Mesodermal cell (in vitro differentiated cells): Measurements from ENCODE around the gene TRMT2B.
A peak's percentile ranks its signal among the peaks of the same experiment; 100 is the strongest.
"Not testable (repeated sequence)": the region's sequence is repeated elsewhere in the genome, so short reads cannot be mapped to it uniquely, and the experiment has no call there.

Experiments
- H3K27ac ChIP-seq: 2 replicates; pipeline ENCODE4 v1.7.0; 2013; ENCODE audit warnings: mild to moderate bottlenecking, low read depth, low read length, moderate library complexity; ENCODE audit not compliant: severe bottlenecking
- H3K36me3 ChIP-seq: 2 replicates; pipeline ENCODE4 v1.7.1; 2013; ENCODE audit warnings: mild to moderate bottlenecking, low read length, moderate library complexity; ENCODE audit not compliant: control insufficient read depth, insufficient read depth
- H3K4me1 ChIP-seq: one replicate; pipeline ENCODE4 v1.7.1; 2013; ENCODE audit warnings: mild to moderate bottlenecking, low read length; ENCODE audit not compliant: insufficient read depth, control insufficient read depth, poor library complexity, severe bottlenecking
- H3K4me3 ChIP-seq: 2 replicates; pipeline ENCODE4 v1.7.0; 2013; ENCODE audit warnings: low read length, control low read depth, mild to moderate bottlenecking; ENCODE audit not compliant: insufficient read depth, poor library complexity, severe bottlenecking; ENCODE audit errors: extremely low read depth
- H3K9me3 ChIP-seq: 2 replicates; pipeline ENCODE4 v1.7.1; 2013; ENCODE audit warnings: mild to moderate bottlenecking, low read length, moderate library complexity; ENCODE audit not compliant: control insufficient read depth
- WGBS, 2 experiments: methylation state at CpG; one replicate each; pipeline ENCODE4 v1.1.5; 2013; ENCODE audit warnings: missing lambda C conversion rate in 2 of 2; ENCODE audit not compliant: insufficient coverage in 2 of 2; 5-methylcytosine and 5-hydroxymethylcytosine counted together

Gene TRMT2B

GRCh38 chrX:101062176-101062575, 10.3 kb upstream of the TRMT2B start:
- Histone ChIP-seq H3K36me3 (no peaks in the 10 kb centered on the region), H3K27ac (no peak overlapping the region), H3K4me1 (peaks cover under 1% of the 10 kb centered on the region), H3K4me3 (no peak overlapping the region), H3K9me3 (no peaks in the 10 kb centered on the region)

GRCh38 chrX:101057093-101057714, 5.3 kb upstream of the TRMT2B start:
- H3K4me3 ChIP-seq, result no peak overlapping the region
- WGBS, 2 experiments, result no CpG with 5 or more reads among the region's 3 CpGs
- no peaks in the 10 kb centered on the region for H3K36me3 ChIP-seq
- peaks cover 3% of the 10 kb centered on the region for H3K4me1 ChIP-seq
- no peaks in the 10 kb centered on the region for H3K9me3 ChIP-seq
- peak overlapping the region; percentile 29 for H3K27ac ChIP-seq

DNA sequence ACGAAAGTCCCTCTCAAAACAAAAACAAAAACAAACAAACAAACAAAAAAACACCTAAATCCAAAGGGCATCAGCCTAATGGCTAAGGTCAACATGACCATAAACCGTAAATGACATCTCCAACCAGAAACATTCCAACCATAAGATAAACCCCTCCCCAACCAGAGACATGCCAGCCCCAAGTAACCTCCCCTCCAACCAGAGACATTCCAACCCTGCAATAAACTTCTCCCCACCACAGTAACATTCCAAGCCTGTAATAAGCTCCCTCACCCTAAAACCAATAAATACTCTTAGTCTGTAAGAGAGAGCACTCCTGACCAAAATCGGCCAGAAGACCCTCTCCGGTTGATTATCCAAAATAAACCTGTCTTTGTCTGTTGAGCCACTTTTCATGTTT, 4.6 kb upstream of the TRMT2B start:
- H3K4me3 ChIP-seq, H3K36me3 ChIP-seq, H3K9me3 ChIP-seq, H3K4me1 ChIP-seq: not testable (repeated sequence)
- peak overlapping the region; percentile 29 for H3K27ac ChIP-seq
- no CpG with 5 or more reads among the region's 4 CpGs for WGBS, 2 experiments

- Histone ChIP-seq H3K4me3 (peak overlapping the region; percentile 48), H3K27ac (no peak overlapping the region), H3K36me3 (no peaks in the 10 kb centered on the region), H3K9me3 (no peaks in the 10 kb centered on the region), H3K4me1 (no peaks in the 10 kb centered on the region)
- WGBS, 2 experiments, result 53% methylated on average over 3 of the region's 5 CpGs; no CpG with 5 or more reads in 1 of the 2 experiments
Observed at GRCh38 chrX:101051153-101051548, 760 bp downstream of the TRMT2B start.

DNA sequence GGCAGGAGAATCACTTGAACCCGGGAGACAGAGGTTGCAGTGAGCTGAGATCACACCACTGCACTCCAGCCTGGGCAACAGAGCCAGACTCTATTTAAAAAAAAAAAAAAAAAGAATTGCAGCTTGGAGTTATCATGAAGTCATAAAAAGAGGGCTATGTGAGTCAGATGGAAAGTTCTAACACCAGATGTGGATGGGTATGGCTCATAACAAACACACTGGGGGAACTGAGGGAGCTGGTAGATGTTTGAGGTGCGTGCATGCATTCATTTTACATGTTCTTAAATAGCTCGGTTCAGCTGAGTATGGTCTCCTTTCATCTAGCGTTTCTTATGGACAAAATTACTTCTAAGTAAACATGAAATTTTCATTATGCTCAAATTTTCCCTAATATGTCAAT, 11.7 kb downstream of the TRMT2B start:
- Histone ChIP-seq H3K27ac (no peak overlapping the region), H3K36me3 (peaks cover 14% of the 10 kb centered on the region), H3K4me3 (no peak overlapping the region), H3K9me3 (no peaks in the 10 kb centered on the region), H3K4me1 (no peaks in the 10 kb centered on the region)
- 88% methylated on average over 3 of the region's 4 CpGs; no CpG with 5 or more reads in 1 of the 2 experiments for WGBS, 2 experiments

- H3K36me3 ChIP-seq, result peaks cover 17% of the 10 kb centered on the region
- no peak overlapping the region for H3K27ac ChIP-seq
- H3K4me3 ChIP-seq, result no peak overlapping the region
- no peaks in the 10 kb centered on the region for H3K4me1 ChIP-seq
- no peaks in the 10 kb centered on the region for H3K9me3 ChIP-seq
Observed at GRCh38 chrX:101037231-101037630, 14.7 kb downstream of the TRMT2B start.

- Histone ChIP-seq H3K4me1 (no peaks in the 10 kb centered on the region), H3K36me3 (peaks cover 10% of the 10 kb centered on the region), H3K4me3 (no peak overlapping the region), H3K9me3 (no peaks in the 10 kb centered on the region), H3K27ac (no peak overlapping the region)
- 100% methylated on average over 1 of the region's 1 CpG; no CpG with 5 or more reads in 1 of the 2 experiments for WGBS, 2 experiments
Observed at GRCh38 chrX:101029665-101030064, 22.2 kb downstream of the TRMT2B start.

DNA sequence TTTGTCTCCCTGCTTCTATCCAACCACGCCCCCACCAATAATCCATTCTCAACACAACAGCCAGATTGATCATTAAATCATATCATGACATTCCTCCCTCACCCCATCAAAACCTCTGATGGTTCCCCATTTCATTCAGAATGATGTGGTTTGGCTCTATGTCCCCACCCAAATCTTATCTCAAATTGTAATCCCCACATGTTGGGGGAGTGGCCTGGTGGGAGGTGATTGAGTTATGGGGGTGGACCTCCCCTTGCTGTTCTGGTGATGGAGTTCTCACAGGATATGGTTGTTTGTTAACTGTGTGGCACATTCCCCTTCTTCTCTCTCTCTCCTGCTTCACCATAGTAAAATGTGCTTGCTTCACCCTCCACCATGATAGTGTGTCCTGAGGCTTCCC, 23.3 kb downstream of the TRMT2B start:
- WGBS, 2 experiments, result 100% methylated on average over 1 of the region's 1 CpG; no CpG with 5 or more reads in 1 of the 2 experiments
- Histone ChIP-seq H3K4me3 (no peak overlapping the region), H3K4me1 (no peaks in the 10 kb centered on the region), H3K27ac (no peak overlapping the region), H3K9me3 (no peaks in the 10 kb centered on the region), H3K36me3 (peaks cover 7% of the 10 kb centered on the region)

- H3K4me3 ChIP-seq, result no peak overlapping the region
- peaks cover 7% of the 10 kb centered on the region for H3K36me3 ChIP-seq
- no peaks in the 10 kb centered on the region for H3K9me3 ChIP-seq
- H3K27ac ChIP-seq, result no peak overlapping the region
- no peaks in the 10 kb centered on the region for H3K4me1 ChIP-seq
Observed at GRCh38 chrX:101025126-101025525, 26.8 kb downstream of the TRMT2B start.

- H3K4me1 ChIP-seq, result no peaks in the 10 kb centered on the region
- no peak overlapping the region for H3K27ac ChIP-seq
- no peak overlapping the region for H3K4me3 ChIP-seq
- peaks cover 11% of the 10 kb centered on the region for H3K36me3 ChIP-seq
- 80% methylated on average over 1 of the region's 3 CpGs; no CpG with 5 or more reads in 1 of the 2 experiments for WGBS, 2 experiments
- no peaks in the 10 kb centered on the region for H3K9me3 ChIP-seq
Observed at GRCh38 chrX:101022020-101022419, 29.9 kb downstream of the TRMT2B start.

DNA sequence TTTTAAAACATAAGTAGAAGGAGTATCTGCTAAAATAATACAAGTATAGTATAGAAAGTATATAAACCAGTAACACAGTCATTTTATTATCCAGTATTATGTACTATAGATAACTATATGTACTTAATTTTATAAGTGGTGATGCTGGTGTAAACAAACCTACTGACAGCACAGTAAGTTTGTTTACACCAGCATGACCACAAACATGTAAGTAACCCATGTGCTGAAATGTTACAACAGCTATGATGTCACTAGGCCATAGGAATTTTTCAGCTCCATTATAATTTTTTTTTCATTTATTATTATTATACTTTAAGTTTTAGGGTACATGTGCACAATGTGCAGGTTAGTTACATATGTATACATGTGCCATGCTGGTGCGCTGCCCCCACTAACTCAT, 39.9 kb downstream of the TRMT2B start:
- not testable (repeated sequence) for H3K27ac ChIP-seq, H3K4me1 ChIP-seq, H3K9me3 ChIP-seq, H3K36me3 ChIP-seq, H3K4me3 ChIP-seq
- WGBS, 2 experiments, result no CpG with 5 or more reads among the region's 1 CpG
